GM19193 (cell line): ENCODE results near the gene CDH6.

Experiments
- POLR2A ChIP-seq: IDR thresholded peaks from 4 replicates; pipeline ENCODE4 v1.6.1; 2011; ENCODE audit not compliant: insufficient read depth, insufficient read length; ENCODE audit errors: extremely low read depth

Gene CDH6

GRCh38 chr5:31362931-31363568, 169.6 kb downstream of the CDH6 start:
- no peak for TF ChIP-seq POLR2A

DNA sequence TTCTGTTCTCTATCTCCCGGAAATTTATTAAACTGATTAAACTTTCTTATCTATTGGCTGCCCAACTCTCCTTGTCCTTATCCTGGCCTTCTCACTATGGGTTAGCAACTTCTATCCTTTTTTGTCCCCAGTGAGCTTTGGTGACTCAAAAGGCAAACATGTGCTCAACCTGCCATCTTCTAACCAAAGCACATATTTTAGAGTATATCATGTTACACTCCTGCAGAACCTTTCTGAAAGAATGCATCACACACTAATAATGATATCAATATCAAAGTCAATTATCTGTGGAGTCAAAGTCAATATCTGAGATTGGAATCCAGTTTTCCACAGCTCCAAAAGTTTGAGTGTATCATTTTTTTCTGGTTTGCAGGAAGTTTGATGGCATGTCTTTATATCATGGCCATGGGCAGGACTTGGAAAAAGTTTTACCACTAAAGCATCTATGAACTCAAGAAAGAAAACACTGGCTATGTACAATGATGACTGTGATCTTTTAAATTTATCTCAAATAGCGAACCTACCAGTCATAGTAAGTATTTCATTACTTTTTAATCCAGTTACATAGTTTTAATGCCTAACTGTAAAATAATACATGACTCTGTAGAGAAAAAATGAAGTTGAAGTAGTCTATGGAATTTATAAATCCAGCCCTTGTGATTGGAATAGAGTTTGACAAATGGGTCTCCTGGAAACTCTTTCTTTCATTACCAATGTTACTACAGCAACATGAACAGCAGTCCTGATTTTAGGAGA, 171.6 kb downstream of the CDH6 start:
- no peak for TF ChIP-seq POLR2A

GRCh38 chr5:31365776-31366175, 172.3 kb downstream of the CDH6 start:
- no peak for TF ChIP-seq POLR2A

DNA sequence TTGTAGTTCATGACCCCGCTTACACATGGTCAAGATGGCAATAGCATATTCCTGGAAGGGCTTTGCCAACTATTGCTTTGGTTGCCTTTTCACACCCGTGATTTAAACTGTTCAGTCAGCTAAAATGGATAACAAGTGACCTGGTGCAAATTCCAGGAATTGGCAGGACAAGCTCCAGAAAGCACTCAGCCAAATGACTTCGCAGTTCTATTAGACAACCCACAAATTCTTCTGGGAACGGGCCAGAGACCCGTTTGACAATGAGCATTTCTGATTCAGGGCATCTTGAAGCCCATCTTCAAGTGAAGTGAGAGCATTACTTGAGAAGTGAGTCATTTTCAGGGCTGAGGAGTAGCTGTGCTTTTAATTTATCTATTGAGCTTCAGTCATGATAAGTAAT, 173.5 kb downstream of the CDH6 start:
- no peak for TF ChIP-seq POLR2A

- no peak for TF ChIP-seq POLR2A
Observed at GRCh38 chr5:31372124-31372523, 178.6 kb downstream of the CDH6 start.

DNA sequence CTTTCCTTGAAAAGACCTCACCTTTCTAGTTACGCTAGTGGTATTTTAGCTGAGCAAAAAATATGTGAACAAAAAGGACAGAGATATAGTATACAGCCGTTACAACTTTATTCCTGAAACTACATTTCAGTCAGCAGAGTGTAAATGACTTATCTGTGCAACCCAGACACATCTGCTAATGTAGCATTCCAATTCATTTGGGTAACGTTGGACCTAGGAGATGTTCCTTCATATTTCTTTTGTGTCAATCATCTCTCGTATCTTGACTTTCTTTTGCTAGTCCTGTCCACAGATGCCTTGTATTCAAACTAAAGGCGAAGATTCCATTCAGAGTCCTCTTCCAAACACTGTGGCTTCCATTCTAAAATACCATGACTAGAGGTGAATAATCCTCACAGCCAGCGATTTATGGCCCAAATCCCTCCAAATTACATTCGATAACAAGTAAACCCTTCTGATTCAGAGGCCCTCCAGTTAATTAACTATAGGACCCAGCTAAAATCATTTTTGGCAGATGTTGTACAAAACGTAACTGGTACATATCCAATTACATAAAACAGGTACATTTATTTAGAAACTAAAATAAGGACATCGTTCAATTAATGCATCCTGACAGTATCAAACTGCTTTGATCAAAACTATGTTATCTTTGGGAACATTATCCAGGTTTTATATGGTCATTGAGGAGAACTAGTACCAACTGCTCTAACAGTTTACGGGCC, 182.7 kb downstream of the CDH6 start:
- no peak for TF ChIP-seq POLR2A

DNA sequence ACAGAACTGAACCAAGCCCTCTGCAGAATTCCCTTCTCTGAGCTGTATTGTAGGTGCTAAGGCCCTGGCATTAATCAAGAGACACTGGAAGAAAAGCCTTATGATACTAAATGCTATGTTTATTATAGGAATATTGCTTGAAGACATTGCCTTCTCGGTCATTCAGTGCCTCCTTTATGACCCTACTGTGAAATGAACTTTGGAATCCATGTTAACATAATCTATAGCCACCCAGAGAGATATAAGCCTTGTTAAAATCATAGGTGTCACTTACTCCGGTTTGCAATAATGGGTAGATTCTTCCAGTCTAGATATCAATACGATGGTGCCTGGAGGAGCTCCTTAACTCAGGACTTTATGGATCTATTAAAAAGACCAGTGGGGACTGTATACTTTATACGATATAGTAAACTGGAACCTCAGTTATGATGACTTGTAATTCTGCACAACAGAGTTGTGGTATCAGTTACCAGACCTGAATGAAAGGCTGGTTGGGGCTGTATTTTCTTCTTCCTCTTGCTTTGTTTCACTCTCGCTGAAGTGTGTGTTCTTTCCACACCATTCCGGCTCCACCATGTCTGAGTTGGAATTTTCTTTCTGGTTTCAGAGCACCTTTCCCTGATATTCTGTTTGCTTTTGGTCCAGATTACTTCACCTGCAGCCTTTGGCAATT, 183.9 kb downstream of the CDH6 start:
- TF ChIP-seq POLR2A = no peak

DNA sequence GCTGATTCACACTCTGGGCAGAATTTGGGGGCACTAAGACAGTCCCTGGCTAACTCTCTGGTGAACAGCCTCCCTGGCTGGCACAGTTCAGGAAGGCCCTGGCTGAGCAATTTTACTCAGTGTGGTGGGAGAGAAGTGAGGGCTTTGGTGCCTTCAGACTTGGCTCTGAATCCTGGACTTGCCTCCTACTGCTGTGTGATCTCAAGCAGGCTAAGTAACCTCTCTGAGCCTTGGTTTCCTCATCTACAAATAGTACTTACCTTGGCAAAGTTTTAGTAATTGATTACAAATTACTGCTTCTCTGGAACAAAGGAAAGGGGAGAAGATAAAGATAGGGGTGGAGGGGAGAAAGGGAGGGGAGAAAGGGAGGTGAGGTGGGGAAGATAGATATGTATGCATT, 184.7 kb downstream of the CDH6 start:
- no peak for TF ChIP-seq POLR2A
